ENCODE data around the gene NBPF1.

The NBPF1 gene

DNA sequence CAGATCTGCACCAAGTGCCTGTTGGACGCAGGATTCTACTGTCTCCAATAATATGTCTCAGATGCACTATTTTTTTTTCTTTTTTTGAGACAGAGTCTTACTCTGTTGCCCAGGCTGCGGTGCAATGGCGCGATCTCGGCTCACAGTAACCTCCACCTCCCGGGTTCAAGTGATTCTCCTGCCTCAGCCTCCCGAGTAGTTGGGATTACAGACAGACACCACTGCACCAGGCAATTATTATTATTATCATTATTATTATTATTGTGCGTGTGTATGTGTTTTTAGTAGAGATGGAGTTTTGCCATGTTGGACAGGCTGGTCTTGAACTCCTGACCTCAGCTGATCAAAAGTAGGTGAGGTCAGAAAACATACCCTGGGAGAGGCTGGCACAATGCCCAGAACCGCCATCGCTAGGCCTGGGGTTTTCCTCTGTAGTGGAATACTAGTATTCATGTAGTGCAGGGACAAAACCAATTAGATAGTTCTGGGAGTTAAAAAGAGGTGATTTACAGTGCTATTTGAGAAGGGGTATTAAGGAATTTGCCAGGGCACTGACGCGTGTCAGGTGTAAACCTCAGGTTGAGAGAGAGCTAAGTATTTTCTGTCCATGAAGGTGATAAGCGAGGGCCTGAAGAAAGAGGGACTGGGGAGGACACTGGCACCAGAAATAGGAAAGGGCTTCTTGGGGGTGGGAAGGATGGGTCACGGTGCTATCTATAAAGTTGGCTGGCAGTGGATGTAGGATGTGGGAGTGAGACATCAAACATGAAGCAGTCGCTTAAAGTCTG is 100.5 kb downstream of the NBPF1 start:
- DNase-seq (ENCODE audit: low read depth) = peak; percentile 43
